Parathyroid adenoma (tissue), 2 donors: ENCODE results near the gene CACNA1F.
A peak's percentile ranks its signal among the peaks of the same experiment; 100 is the strongest.

Experiments
- H2AFZ ChIP-seq: fragments of 300-600 bp; sonication (generic); one replicate; pipeline ENCODE4 v1.7.0; 2017; ENCODE audit warnings: antibody characterized with exemption, mild to moderate bottlenecking
- H3K27ac ChIP-seq: fragments of 300-600 bp; sonication (generic); one replicate; pipeline ENCODE4 v1.7.0; 2017
- H3K27me3 ChIP-seq: fragments of 300-600 bp; sonication (generic); one replicate; pipeline ENCODE4 v1.7.0; 2017; ENCODE audit warnings: low read length; ENCODE audit not compliant: control insufficient read depth, insufficient read depth
- H3K36me3 ChIP-seq: fragments of 300-600 bp; sonication (generic); one replicate; pipeline ENCODE4 v1.7.0; 2017; ENCODE audit warnings: low read length; ENCODE audit not compliant: control insufficient read depth, insufficient read depth
- H3K4me1 ChIP-seq: fragments of 300-600 bp; sonication (generic); one replicate; pipeline ENCODE4 v1.7.0; 2017; ENCODE audit warnings: control low read depth
- H3K4me2 ChIP-seq: fragments of 300-600 bp; sonication (generic); one replicate; pipeline ENCODE4 v1.7.0; 2017; ENCODE audit warnings: low read length
- H3K4me3 ChIP-seq: fragments of 300-600 bp; sonication (generic); one replicate; pipeline ENCODE4 v1.7.0; 2017; ENCODE audit warnings: low read depth, low read length
- H3K79me2 ChIP-seq: fragments of 300-600 bp; sonication (generic); one replicate; pipeline ENCODE4 v1.7.0; 2017; ENCODE audit warnings: control low read depth
- H3K9ac ChIP-seq: fragments of 300-600 bp; sonication (generic); one replicate; pipeline ENCODE4 v1.7.0; 2017; ENCODE audit warnings: mild to moderate bottlenecking
- H3K9me3 ChIP-seq: fragments of 300-600 bp; sonication (generic); one replicate; pipeline ENCODE4 v1.7.0; 2017; ENCODE audit warnings: low read length; ENCODE audit not compliant: control insufficient read depth
- CTCF ChIP-seq: fragments of 300-600 bp; sonication (generic); IDR thresholded peaks from one replicate; pipeline ENCODE4 v1.7.0; 2017; ENCODE audit warnings: antibody characterized with exemption, mild to moderate bottlenecking
- donor health status: primary hyperparathyroidism.

Gene CACNA1F

GRCh38 chrX:49164589-49165360, 68.4 kb downstream of the CACNA1F start:
- TF ChIP-seq CTCF: no peak
- peak overlapping the region; percentile 88 for H3K27ac ChIP-seq

GRCh38 chrX:49163555-49164419, 69.4 kb downstream of the CACNA1F start:
- H3K36me3 ChIP-seq: no peaks in the 10 kb centered on the region
- H3K4me3 ChIP-seq: peak overlapping the region; percentile 57
- H2AFZ ChIP-seq: peak overlapping the region; percentile 79
- no peaks in the 10 kb centered on the region for H3K79me2 ChIP-seq
- H3K4me1 ChIP-seq: no peaks in the 10 kb centered on the region
- peak; percentile 73 for TF ChIP-seq CTCF
- peak overlapping the region; percentile 88 for H3K27ac ChIP-seq
- H3K4me2 ChIP-seq: peak overlapping the region; percentile 73
- H3K9ac ChIP-seq: no peak overlapping the region
- H3K9me3 ChIP-seq: no peaks in the 10 kb centered on the region
- no peaks in the 10 kb centered on the region for H3K27me3 ChIP-seq

More at GRCh38 chrX:49164589-49165360, 68.4 kb downstream of the CACNA1F start:
- Histone ChIP-seq H3K36me3 (no peaks in the 10 kb centered on the region), H3K4me3 (no peak overlapping the region), H3K79me2 (no peaks in the 10 kb centered on the region), H2AFZ (no peak overlapping the region), H3K4me1 (no peaks in the 10 kb centered on the region), H3K9ac (no peak overlapping the region), H3K27me3 (no peaks in the 10 kb centered on the region), H3K9me3 (no peaks in the 10 kb centered on the region), H3K4me2 (no peak overlapping the region)

GRCh38 chrX:49162620-49163019, 70.5 kb downstream of the CACNA1F start, which contains the start of gene MAGIX:
TSS of gene MAGIX (plus strand) at chrX:49162758. CDS start at chrX:49162890, 132 bp downstream.
- Histone ChIP-seq H3K4me1 (no peaks in the 10 kb centered on the region), H3K27ac (peak within 1 kb of the TSS; percentile 88), H3K9ac (no peak within 1 kb of the TSS), H3K9me3 (no peaks in the 10 kb centered on the region), H2AFZ (peak within 1 kb of the TSS; percentile 79), H3K4me2 (peak within 1 kb of the TSS; percentile 73), H3K27me3 (no peaks in the 10 kb centered on the region), H3K79me2 (no peaks in the 10 kb centered on the region), H3K36me3 (no peaks in the 10 kb centered on the region), H3K4me3 (peak within 1 kb of the TSS; percentile 57)
- no peak for TF ChIP-seq CTCF

GRCh38 chrX:49161632-49162031, 71.5 kb downstream of the CACNA1F start:
- TF ChIP-seq CTCF: no peak
- Histone ChIP-seq H3K4me3 (no peak overlapping the region), H3K79me2 (no peaks in the 10 kb centered on the region), H3K4me2 (no peak overlapping the region), H3K27ac (no peak overlapping the region), H3K36me3 (no peaks in the 10 kb centered on the region), H3K27me3 (no peaks in the 10 kb centered on the region), H2AFZ (no peak overlapping the region), H3K4me1 (no peaks in the 10 kb centered on the region), H3K9ac (no peak overlapping the region), H3K9me3 (no peaks in the 10 kb centered on the region)
